IMR-90 (cell line): ENCODE measurements around the gene SOX8. TPM values are rescaled to one million over a fixed set of nuclear protein-coding genes. Genes with fewer than 3 reads are reported as not detected.

Source experiments
- ATAC-seq: fragments of 200-7000 bp; cut with Tn5 transposase; 2 replicates; pipeline ENCODE4 v1.9.1; 2020; ENCODE audit warnings: low read depth, mild to moderate bottlenecking, moderate library complexity
- BruUV-seq: library from RNA; stranded (reverse); fragments of 400-500 nt; replicated peaks from 2 replicates; lab custom pipeline; 2021; lab: Mats Ljungman, UMichigan
- CTCF ChIA-PET: fragments of 300-600 bp; formaldehyde crosslinking; extraction: SDS; loops from one replicate; lab custom pipeline; 2021; ENCODE audit warnings: antibody characterized with exemption; lab: Yijun Ruan, JAX
- POLR2A ChIA-PET: fragments of 300-600 bp; sonication (Branson Sonifier 250); formaldehyde crosslinking; loops from one replicate; lab custom pipeline; 2022; ENCODE audit warnings: antibody characterized with exemption; ENCODE audit not compliant: unreplicated experiment; lab: Charles Lee
- DNase-seq: peaks from one replicate; pipeline ENCODE4 v3.0.0; 2013
- H2AFZ ChIP-seq: replicated peaks from 2 replicates; pipeline ENCODE3; 2013; ENCODE audit warnings: low read length, mild to moderate bottlenecking; ENCODE audit not compliant: poor library complexity
- H2AK5ac ChIP-seq: 2 replicates; pipeline ENCODE4 v1.6.1; 2013; ENCODE audit warnings: low read depth, low read length, inconsistent platforms
- H2AK9ac ChIP-seq: replicated peaks from 2 replicates; pipeline ENCODE3; 2013; ENCODE audit warnings: mild to moderate bottlenecking, low read depth, low read length, moderate library complexity; ENCODE audit not compliant: poor library complexity
- H2BK120ac ChIP-seq: 2 replicates; pipeline ENCODE4 v1.6.1; 2013; ENCODE audit warnings: low read depth, low read length, inconsistent platforms
- H2BK15ac ChIP-seq: 3 replicates; pipeline ENCODE4 v1.6.1; 2013; ENCODE audit warnings: low read depth, low read length, inconsistent platforms
- H2BK20ac ChIP-seq: 2 replicates; pipeline ENCODE4 v1.6.1; 2013; ENCODE audit warnings: low read depth, mild to moderate bottlenecking, inconsistent platforms, low read length, moderate library complexity
- H2BK5ac ChIP-seq: 2 replicates; pipeline ENCODE4 v1.6.1; 2013; ENCODE audit warnings: mild to moderate bottlenecking, low read depth, low read length, inconsistent platforms; ENCODE audit not compliant: poor library complexity, severe bottlenecking
- H3K14ac ChIP-seq: replicated peaks from 2 replicates; pipeline ENCODE4 v1.6.1; 2013; ENCODE audit warnings: low read depth, low read length, inconsistent platforms
- H3K18ac ChIP-seq: 2 replicates; pipeline ENCODE4 v1.6.1; 2013; ENCODE audit warnings: low read depth, low read length, control low read depth
- H3K23ac ChIP-seq: 2 replicates; pipeline ENCODE4 v1.6.1; 2013; ENCODE audit warnings: low read depth, low read length, inconsistent platforms
- H3K27ac ChIP-seq: 2 replicates; pipeline ENCODE4 v1.5.1; 2013; ENCODE audit warnings: mild to moderate bottlenecking, control low read depth, low read length; ENCODE audit not compliant: insufficient read depth
- H3K27me3 ChIP-seq: 2 replicates; pipeline ENCODE4 v1.6.1; 2013; ENCODE audit warnings: low read length; ENCODE audit not compliant: control insufficient read depth, insufficient read depth
- H3K36me3 ChIP-seq: 2 replicates; pipeline ENCODE4 v1.6.1; 2013; ENCODE audit warnings: low read length, mixed read lengths; ENCODE audit not compliant: control insufficient read depth, insufficient read depth
- H3K4ac ChIP-seq: 2 replicates; pipeline ENCODE4 v1.6.1; 2013; ENCODE audit warnings: low read depth, low read length, inconsistent platforms
- H3K4me1 ChIP-seq: 2 replicates; pipeline ENCODE4 v1.6.1; 2013; ENCODE audit warnings: low read length, mixed read lengths; ENCODE audit not compliant: control insufficient read depth, insufficient read depth
- H3K4me2 ChIP-seq: 2 replicates; pipeline ENCODE4 v1.6.1; 2013; ENCODE audit warnings: low read depth, mild to moderate bottlenecking, control low read depth, low read length, moderate library complexity
- H3K4me3 ChIP-seq: 2 replicates; pipeline ENCODE4 v1.5.1; 2013; ENCODE audit warnings: low read depth, mild to moderate bottlenecking, control low read depth, low read length, moderate library complexity; ENCODE audit not compliant: insufficient read depth
- H3K56ac ChIP-seq: 2 replicates; pipeline ENCODE4 v1.6.1; 2013; ENCODE audit warnings: low read length, inconsistent platforms; ENCODE audit not compliant: insufficient read depth; ENCODE audit errors: extremely low read depth
- H3K79me1 ChIP-seq, 2 experiments: 2 replicates each; pipeline ENCODE4 v1.6.1; 2013; ENCODE audit warnings: low read length in 2 of 2, inconsistent platforms in 1 of 2, low read depth in 1 of 2
- H3K9ac ChIP-seq: 2 replicates; pipeline ENCODE4 v1.6.1; 2013; ENCODE audit warnings: low read depth, low read length, control low read depth
- H3K9me1 ChIP-seq: 2 replicates; pipeline ENCODE4 v1.6.1; 2013; ENCODE audit warnings: low read length, inconsistent platforms; ENCODE audit not compliant: insufficient read depth
- H3K9me3 ChIP-seq: 2 replicates; pipeline ENCODE4 v1.6.1; 2013; ENCODE audit warnings: low read length; ENCODE audit not compliant: control insufficient read depth, insufficient read depth
- H4K20me1 ChIP-seq: 2 replicates; pipeline ENCODE4 v1.6.1; 2013; ENCODE audit warnings: low read length, inconsistent platforms; ENCODE audit not compliant: insufficient read depth
- H4K5ac ChIP-seq: 2 replicates; pipeline ENCODE4 v1.6.1; 2013; ENCODE audit warnings: mild to moderate bottlenecking, low read depth, low read length, control low read depth
- H4K8ac ChIP-seq, 2 experiments: 2 replicates each; pipeline ENCODE4 v1.6.1; 2013; ENCODE audit warnings: low read depth in 2 of 2, low read length in 2 of 2, control low read depth in 1 of 2, inconsistent platforms in 1 of 2
- H4K91ac ChIP-seq: 2 replicates; pipeline ENCODE4 v1.6.1; 2013; ENCODE audit warnings: low read depth, low read length, inconsistent platforms; ENCODE audit not compliant: insufficient read depth
- BHLHE40 ChIP-seq: fragments of 150-350 bp; IDR thresholded peaks from 2 replicates; pipeline ENCODE4 v1.6.1; 2016; ENCODE audit warnings: mild to moderate bottlenecking, low read depth, low read length
- CEBPB ChIP-seq: IDR thresholded peaks from 2 replicates; pipeline ENCODE4 v1.6.1; 2012; ENCODE audit warnings: low read depth, low read length, improper control_type of control experiment
- CHD1 ChIP-seq: IDR thresholded peaks from 2 replicates; pipeline ENCODE4 v1.6.1; 2012; ENCODE audit warnings: low read depth, low read length, improper control_type of control experiment
- FOS ChIP-seq: fragments of 150-350 bp; IDR thresholded peaks from 2 replicates; pipeline ENCODE4 v1.6.1; 2016; ENCODE audit warnings: low read depth, low read length
- MAFK ChIP-seq: IDR thresholded peaks from 2 replicates; pipeline ENCODE4 v1.6.1; 2012; ENCODE audit warnings: low read depth, low read length, improper control_type of control experiment
- MAZ ChIP-seq: IDR thresholded peaks from 2 replicates; pipeline ENCODE4 v1.6.1; 2012; ENCODE audit warnings: low read depth, mild to moderate bottlenecking, low read length, improper control_type of control experiment, moderate library complexity, borderline replicate concordance
- MXI1 ChIP-seq: IDR thresholded peaks from 2 replicates; pipeline ENCODE4 v1.6.1; 2012; ENCODE audit warnings: low read depth, mild to moderate bottlenecking, low read length, moderate library complexity, borderline replicate concordance
- NFE2L2 ChIP-seq: fragments of 150-350 bp; IDR thresholded peaks from 2 replicates; pipeline ENCODE4 v1.6.1; 2016; ENCODE audit warnings: low read depth, mild to moderate bottlenecking, low read length
- POLR2A ChIP-seq: IDR thresholded peaks from 2 replicates; pipeline ENCODE4 v1.6.1; 2012; ENCODE audit warnings: mild to moderate bottlenecking, low read depth, low read length
- RAD21 ChIP-seq: IDR thresholded peaks from 2 replicates; pipeline ENCODE4 v1.6.1; 2012; ENCODE audit warnings: low read length, improper control_type of control experiment
- RCOR1 ChIP-seq: IDR thresholded peaks from 2 replicates; pipeline ENCODE4 v1.6.1; 2012; ENCODE audit warnings: mild to moderate bottlenecking, low read length, improper control_type of control experiment; ENCODE audit not compliant: insufficient replicate concordance
- RFX5 ChIP-seq: IDR thresholded peaks from 2 replicates; pipeline ENCODE4 v1.8.0; 2012; ENCODE audit warnings: low read depth, mild to moderate bottlenecking, low read length, moderate library complexity
- SMC3 ChIP-seq: fragments of 150-350 bp; IDR thresholded peaks from 2 replicates; pipeline ENCODE4 v1.6.1; 2016; ENCODE audit warnings: low read depth, mild to moderate bottlenecking, antibody characterized with exemption, low read length, moderate library complexity
- whole genome bisulfite sequencing, 2 experiments: methylation state at CpG; one replicate each; pipeline versions ENCODE4 v1.1.5 to v1.1.7; 2013; ENCODE audit warnings: missing lambda C conversion rate in 2 of 2; ENCODE audit not compliant: insufficient read length in 1 of 2; ENCODE audit errors: extremely low coverage in 2 of 2; 5-methylcytosine and 5-hydroxymethylcytosine counted together
- dilution Hi-C: fragments of 300-500 bp; cut with HindIII; formaldehyde crosslinking; loops from one replicate; pipeline ENCODE4 v1.14.3; 2018; ENCODE audit warnings: low sequenced_read_pairs; ENCODE audit not compliant: unreplicated experiment
- in situ Hi-C: fragments of 300-500 bp; cut with MboI; formaldehyde crosslinking; loops from 3 replicates; pipeline ENCODE4 v1.14.3; 2019; ENCODE audit warnings: low sequenced_read_pairs, inconsistent platforms, mixed read lengths
- intact Hi-C: fragments of 100-400 bp; cut with micrococcal nuclease; formaldehyde crosslinking; loops from 2 replicates; pipeline ENCODE4 v1.10.0; 2022
- polyA plus RNA-seq, 3 experiments: library from polyadenylated mRNA; depleted of rRNA; stranded (reverse); fragments of >200 nt; gene quantifications; 2 replicates each; pipeline ENCODE4 v1.2.3, GENCODE V29; 2012; ENCODE audit warnings: low replicate concordance in 1 of 3
- total RNA-seq: library from RNA; depleted of rRNA; stranded (reverse); fragments of >200 nt; gene quantifications from 2 replicates; pipeline ENCODE4 v1.2.3, GENCODE V29; 2012
- TF ChIP-seq, protein P1 (sequence below): conservative IDR thresholded peaks from 2 replicates; pipeline ENCODE4 v1.5.1; 2012; ENCODE audit warnings: mild to moderate bottlenecking, low read depth, low read length, improper control_type of control experiment
- TF ChIP-seq, protein P2 (sequence below): fragments of 150-350 bp; IDR thresholded peaks from 2 replicates; pipeline ENCODE4 v1.6.1; 2017; ENCODE audit warnings: mild to moderate bottlenecking, antibody characterized with exemption, low read length, low read depth
- TF ChIP-seq, protein P3 (sequence below): fragments of 150-350 bp; IDR thresholded peaks from 2 replicates; pipeline ENCODE4 v1.6.1; 2016; ENCODE audit warnings: low read depth, mild to moderate bottlenecking, low read length, moderate library complexity, borderline replicate concordance

Gene SOX8
- total and polyA plus RNA-seq, 2 of the 4 experiments (the other 2 are of a cell fraction), result under 0.01 to 0.26 TPM

DNA sequence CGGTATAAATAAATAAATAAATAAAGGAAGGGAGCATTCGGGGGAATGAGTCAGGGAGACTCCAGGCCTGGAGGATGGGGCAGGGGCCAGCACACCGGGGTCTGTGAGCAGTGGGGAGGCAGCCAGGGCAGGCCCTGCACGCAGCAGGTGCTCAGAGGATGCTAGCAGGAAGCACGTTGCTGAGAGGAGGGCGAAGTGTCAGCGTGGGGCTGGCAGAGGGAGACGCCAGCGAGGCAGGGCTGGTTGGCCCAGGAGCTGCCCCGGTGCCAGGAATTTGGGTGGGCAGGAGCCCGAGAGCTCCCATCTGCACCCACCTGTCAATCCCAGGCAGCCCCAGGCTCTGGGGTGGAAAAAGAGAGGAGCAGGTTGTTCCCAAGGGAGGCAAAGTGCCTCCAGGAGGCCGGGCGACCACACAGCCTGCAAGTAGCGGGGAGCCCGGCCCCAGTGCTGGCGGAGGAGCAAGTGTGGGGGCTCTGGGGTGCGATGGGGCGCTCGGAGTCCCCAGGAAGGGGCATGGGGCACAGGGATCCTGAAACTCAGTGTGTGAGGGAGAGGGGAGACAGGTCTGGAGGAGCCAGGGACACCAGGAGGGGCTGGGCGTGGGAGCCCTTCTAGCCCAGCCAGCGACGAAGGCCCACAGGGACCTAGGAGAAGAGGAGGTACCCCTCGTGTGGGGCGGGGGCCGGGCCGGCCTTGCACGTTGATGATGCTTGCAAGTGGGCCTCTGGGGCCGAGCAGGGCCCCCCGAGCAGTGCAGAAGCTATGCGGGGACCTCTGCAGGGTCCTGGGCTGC lies 28.0 kb downstream of the SOX8 start:
- Histone ChIP-seq H3K23ac (no peak overlapping the region), H3K79me1 (no peaks in the 10 kb centered on the region), H3K4ac (no peak overlapping the region), H2AFZ (no peak overlapping the region), H3K27ac (no peak overlapping the region), H3K9me3 (no peaks in the 10 kb centered on the region), H2BK15ac (no peak overlapping the region), H2BK5ac (no peak overlapping the region), H3K18ac (no peak overlapping the region), H3K9ac (no peak overlapping the region), H3K9me1 (no peaks in the 10 kb centered on the region), H3K56ac (no peak overlapping the region), H3K4me2 (no peak overlapping the region), H3K27me3 (peaks cover 61% of the 10 kb centered on the region; the same call in 1 of the 2 replicates), H3K4me1 (no peaks in the 10 kb centered on the region), H3K4me3 (no peak overlapping the region), H4K20me1 (no peaks in the 10 kb centered on the region), H2AK5ac (no peak overlapping the region), H3K36me3 (no peaks in the 10 kb centered on the region), H4K5ac (no peak overlapping the region), H2AK9ac (no peak overlapping the region), H2BK20ac (no peak overlapping the region), H4K91ac (no peak overlapping the region), H2BK120ac (no peak overlapping the region), H3K14ac (no peak overlapping the region), H4K8ac (no peak overlapping the region)
- no peak for ATAC-seq
- intact Hi-C loops, result no loop called here
- ChIA-PET CTCF (no interaction called here), POLR2A (no interaction called here)
- DNase-seq, result no peak
- TF ChIP-seq RFX5 (no peak), MAZ (no peak), RAD21 (no peak), MXI1 (no peak), NFE2L2 (no peak), MAFK (no peak), SMC3 (no peak), CHD1 (no peak), CEBPB (no peak), BHLHE40 (no peak), FOS (no peak), POLR2A (no peak), RCOR1 (no peak)
- TF ChIP-seq, protein P1, sequence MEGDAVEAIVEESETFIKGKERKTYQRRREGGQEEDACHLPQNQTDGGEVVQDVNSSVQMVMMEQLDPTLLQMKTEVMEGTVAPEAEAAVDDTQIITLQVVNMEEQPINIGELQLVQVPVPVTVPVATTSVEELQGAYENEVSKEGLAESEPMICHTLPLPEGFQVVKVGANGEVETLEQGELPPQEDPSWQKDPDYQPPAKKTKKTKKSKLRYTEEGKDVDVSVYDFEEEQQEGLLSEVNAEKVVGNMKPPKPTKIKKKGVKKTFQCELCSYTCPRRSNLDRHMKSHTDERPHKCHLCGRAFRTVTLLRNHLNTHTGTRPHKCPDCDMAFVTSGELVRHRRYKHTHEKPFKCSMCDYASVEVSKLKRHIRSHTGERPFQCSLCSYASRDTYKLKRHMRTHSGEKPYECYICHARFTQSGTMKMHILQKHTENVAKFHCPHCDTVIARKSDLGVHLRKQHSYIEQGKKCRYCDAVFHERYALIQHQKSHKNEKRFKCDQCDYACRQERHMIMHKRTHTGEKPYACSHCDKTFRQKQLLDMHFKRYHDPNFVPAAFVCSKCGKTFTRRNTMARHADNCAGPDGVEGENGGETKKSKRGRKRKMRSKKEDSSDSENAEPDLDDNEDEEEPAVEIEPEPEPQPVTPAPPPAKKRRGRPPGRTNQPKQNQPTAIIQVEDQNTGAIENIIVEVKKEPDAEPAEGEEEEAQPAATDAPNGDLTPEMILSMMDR, result no peak
- TF ChIP-seq, protein P2, sequence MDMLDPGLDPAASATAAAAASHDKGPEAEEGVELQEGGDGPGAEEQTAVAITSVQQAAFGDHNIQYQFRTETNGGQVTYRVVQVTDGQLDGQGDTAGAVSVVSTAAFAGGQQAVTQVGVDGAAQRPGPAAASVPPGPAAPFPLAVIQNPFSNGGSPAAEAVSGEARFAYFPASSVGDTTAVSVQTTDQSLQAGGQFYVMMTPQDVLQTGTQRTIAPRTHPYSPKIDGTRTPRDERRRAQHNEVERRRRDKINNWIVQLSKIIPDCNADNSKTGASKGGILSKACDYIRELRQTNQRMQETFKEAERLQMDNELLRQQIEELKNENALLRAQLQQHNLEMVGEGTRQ, result no peak
- TF ChIP-seq, protein P3, sequence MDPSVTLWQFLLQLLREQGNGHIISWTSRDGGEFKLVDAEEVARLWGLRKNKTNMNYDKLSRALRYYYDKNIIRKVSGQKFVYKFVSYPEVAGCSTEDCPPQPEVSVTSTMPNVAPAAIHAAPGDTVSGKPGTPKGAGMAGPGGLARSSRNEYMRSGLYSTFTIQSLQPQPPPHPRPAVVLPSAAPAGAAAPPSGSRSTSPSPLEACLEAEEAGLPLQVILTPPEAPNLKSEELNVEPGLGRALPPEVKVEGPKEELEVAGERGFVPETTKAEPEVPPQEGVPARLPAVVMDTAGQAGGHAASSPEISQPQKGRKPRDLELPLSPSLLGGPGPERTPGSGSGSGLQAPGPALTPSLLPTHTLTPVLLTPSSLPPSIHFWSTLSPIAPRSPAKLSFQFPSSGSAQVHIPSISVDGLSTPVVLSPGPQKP, result no peak
- BruUV-seq, result no TSS peak
- 33% methylated on average over 6 of the region's 30 CpGs; no CpG with 5 or more reads in 1 of the 2 experiments for WGBS, 2 experiments
- dilution Hi-C loops, result no loop called here
- in situ Hi-C loops, result no loop called here
